ENCODE results near the gene ZNF148.

The ZNF148 gene

GRCh38 chr3:125332504-125332903, 42.6 kb downstream of the ZNF148 start:
- no peak for DNase-seq

GRCh38 chr3:125331243-125331642, 43.9 kb downstream of the ZNF148 start:
- no peak for DNase-seq

GRCh38 chr3:125326957-125327356, 48.2 kb downstream of the ZNF148 start:
- no peak for DNase-seq

- no peak for DNase-seq
Observed at GRCh38 chr3:125325746-125326145, 49.4 kb downstream of the ZNF148 start.

GRCh38 chr3:125324341-125324740, 50.8 kb downstream of the ZNF148 start:
- DNase-seq, result no peak

- DNase-seq, result no peak
Observed at GRCh38 chr3:125322917-125323316, 52.2 kb downstream of the ZNF148 start.

- no peak for DNase-seq
Observed at GRCh38 chr3:125322166-125322565, 53.0 kb downstream of the ZNF148 start.

- DNase-seq, result no peak
Observed at GRCh38 chr3:125319765-125320164, 55.4 kb downstream of the ZNF148 start.

- DNase-seq, result no peak
Observed at GRCh38 chr3:125318871-125319270, 56.3 kb downstream of the ZNF148 start.

GRCh38 chr3:125318167-125318865, 56.8 kb downstream of the ZNF148 start:
- no peak for DNase-seq

- no peak for DNase-seq
Observed at GRCh38 chr3:125317761-125318160, 57.4 kb downstream of the ZNF148 start.

- no peak for DNase-seq
Observed at GRCh38 chr3:125316949-125317348, 58.2 kb downstream of the ZNF148 start.

GRCh38 chr3:125316246-125316645, 58.9 kb downstream of the ZNF148 start:
- DNase-seq, result no peak

GRCh38 chr3:125313060-125313635, 62.0 kb downstream of the ZNF148 start:
- DNase-seq, result no peak

- DNase-seq, result peak; percentile 35 to 47
Observed at GRCh38 chr3:125310623-125311081, 64.5 kb downstream of the ZNF148 start.

GRCh38 chr3:125309476-125309875, 65.6 kb downstream of the ZNF148 start:
- DNase-seq, result no peak

- DNase-seq, result no peak
Observed at GRCh38 chr3:125306620-125307019, 68.5 kb downstream of the ZNF148 start.

- no peak for DNase-seq
Observed at GRCh38 chr3:125302932-125303331, 72.2 kb downstream of the ZNF148 start.

- DNase-seq, result no peak
Observed at GRCh38 chr3:125300416-125300815, 74.7 kb downstream of the ZNF148 start.

- no peak for DNase-seq
Observed at GRCh38 chr3:125294411-125294810, 80.7 kb downstream of the ZNF148 start.

GRCh38 chr3:125292015-125292414, 83.1 kb downstream of the ZNF148 start:
- DNase-seq, result no peak

- no peak for DNase-seq
Observed at GRCh38 chr3:125289429-125289981, 85.6 kb downstream of the ZNF148 start.

- DNase-seq, result no peak
Observed at GRCh38 chr3:125287248-125287647, 87.9 kb downstream of the ZNF148 start.

- no peak for DNase-seq
Observed at GRCh38 chr3:125281381-125281780, 93.7 kb downstream of the ZNF148 start.

Data from CD4-positive, alpha-beta T cell treated with Interleukin-1 beta for 1 hour (primary cell).